Osteoblast (primary cell): ENCODE results near the gene MERTK. TPM values are rescaled to one million over a fixed set of nuclear protein-coding genes. Genes with fewer than 3 reads are reported as not detected.

ENCODE experiments used
- DNase-seq: peaks from one replicate; pipeline ENCODE4 v3.0.0; 2011; ENCODE audit warnings: low spot score, mixed read lengths; ENCODE audit not compliant: insufficient read length; ENCODE audit errors: missing footprints
- H2AFZ ChIP-seq: 2 replicates; pipeline ENCODE4 v1.6.0; 2011; ENCODE audit warnings: mild to moderate bottlenecking, low read length
- H3K27ac ChIP-seq: 2 replicates; pipeline ENCODE4 v1.5.1; 2011; ENCODE audit warnings: mild to moderate bottlenecking, low read depth, low read length, moderate library complexity
- H3K27me3 ChIP-seq: 2 replicates; pipeline ENCODE4 v1.6.0; 2012; ENCODE audit warnings: mild to moderate bottlenecking, control low read depth, inconsistent platforms, low read length, moderate library complexity; ENCODE audit not compliant: insufficient read depth
- H3K36me3 ChIP-seq: 2 replicates; pipeline ENCODE4 v1.5.1; 2011; ENCODE audit warnings: mild to moderate bottlenecking, low read length, control low read depth, moderate library complexity; ENCODE audit not compliant: insufficient read depth
- H3K4me1 ChIP-seq: 2 replicates; pipeline ENCODE4 v1.5.1; 2011; ENCODE audit warnings: mild to moderate bottlenecking, low read length, control low read depth, moderate library complexity; ENCODE audit not compliant: insufficient read depth
- H3K4me2 ChIP-seq: 2 replicates; pipeline ENCODE4 v1.6.0; 2011; ENCODE audit warnings: mild to moderate bottlenecking, low read length; ENCODE audit not compliant: insufficient read depth
- H3K4me3 ChIP-seq: fragments of 200-600 bp; sonication (generic); 3 replicates; pipeline ENCODE4 v1.5.1; 2012; ENCODE audit warnings: mild to moderate bottlenecking, low read length, inconsistent platforms; ENCODE audit not compliant: insufficient read depth
- H3K79me2 ChIP-seq: 2 replicates; pipeline ENCODE4 v1.6.0; 2012; ENCODE audit warnings: mild to moderate bottlenecking, low read length, control low read depth, inconsistent platforms; ENCODE audit not compliant: insufficient read depth
- H3K9me3 ChIP-seq: 2 replicates; pipeline ENCODE4 v1.5.1; 2011; ENCODE audit warnings: low read depth, low read length, control low read depth
- H4K20me1 ChIP-seq: 2 replicates; pipeline ENCODE4 v1.6.0; 2012; ENCODE audit warnings: mild to moderate bottlenecking, low read length, control low read depth; ENCODE audit not compliant: insufficient read depth
- small RNA-seq: library from RNA; depleted of rRNA; stranded (forward); fragments of <200 nt; gene quantifications from one replicate; pipeline ENCODE3, GENCODE V24; 2012
- total RNA-seq: library from RNA; depleted of rRNA; stranded (reverse); fragments of >200 nt; gene quantifications from 2 replicates; pipeline ENCODE4 v1.2.3, GENCODE V29; 2012
- TF ChIP-seq, protein P1 (sequence below): IDR thresholded peaks from 2 replicates; pipeline ENCODE4 v1.5.1; 2011; ENCODE audit warnings: mild to moderate bottlenecking, low read depth, low read length, moderate library complexity; ENCODE audit errors: extremely low read depth

MERTK gene
- total RNA-seq, 1 donor: 0.72 TPM

DNA sequence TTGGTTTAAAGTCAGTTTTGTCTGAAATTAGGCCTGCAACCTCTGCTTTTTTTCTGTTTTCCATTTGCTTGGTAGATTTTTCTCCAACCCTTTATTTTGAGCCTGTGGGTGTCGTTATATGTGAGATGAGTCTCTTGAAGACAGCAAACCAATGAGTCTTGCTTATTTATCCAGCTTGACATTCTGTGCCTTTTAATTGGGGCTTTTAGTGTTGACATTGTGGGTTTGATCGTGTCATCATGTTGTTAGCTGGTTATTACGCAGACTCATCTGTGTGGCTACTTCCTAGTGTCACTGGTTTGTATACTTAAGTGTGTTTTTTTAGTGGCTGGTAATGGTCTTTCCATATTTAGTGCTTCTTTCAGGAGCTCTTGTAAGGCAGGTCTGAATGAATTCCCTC lies 175.5 kb downstream of the MERTK start:
- Histone ChIP-seq H2AFZ (no peak overlapping the region), H4K20me1 (peaks cover 20% of the 10 kb centered on the region), H3K36me3 (peaks cover 31% of the 10 kb centered on the region), H3K9me3 (no peaks in the 10 kb centered on the region), H3K4me2 (no peak overlapping the region), H3K27me3 (no peaks in the 10 kb centered on the region), H3K4me1 (peaks cover 22% of the 10 kb centered on the region), H3K4me3 (no peak overlapping the region), H3K79me2 (peaks cover 43% of the 10 kb centered on the region), H3K27ac (no peak overlapping the region)
- TF ChIP-seq, protein P1, sequence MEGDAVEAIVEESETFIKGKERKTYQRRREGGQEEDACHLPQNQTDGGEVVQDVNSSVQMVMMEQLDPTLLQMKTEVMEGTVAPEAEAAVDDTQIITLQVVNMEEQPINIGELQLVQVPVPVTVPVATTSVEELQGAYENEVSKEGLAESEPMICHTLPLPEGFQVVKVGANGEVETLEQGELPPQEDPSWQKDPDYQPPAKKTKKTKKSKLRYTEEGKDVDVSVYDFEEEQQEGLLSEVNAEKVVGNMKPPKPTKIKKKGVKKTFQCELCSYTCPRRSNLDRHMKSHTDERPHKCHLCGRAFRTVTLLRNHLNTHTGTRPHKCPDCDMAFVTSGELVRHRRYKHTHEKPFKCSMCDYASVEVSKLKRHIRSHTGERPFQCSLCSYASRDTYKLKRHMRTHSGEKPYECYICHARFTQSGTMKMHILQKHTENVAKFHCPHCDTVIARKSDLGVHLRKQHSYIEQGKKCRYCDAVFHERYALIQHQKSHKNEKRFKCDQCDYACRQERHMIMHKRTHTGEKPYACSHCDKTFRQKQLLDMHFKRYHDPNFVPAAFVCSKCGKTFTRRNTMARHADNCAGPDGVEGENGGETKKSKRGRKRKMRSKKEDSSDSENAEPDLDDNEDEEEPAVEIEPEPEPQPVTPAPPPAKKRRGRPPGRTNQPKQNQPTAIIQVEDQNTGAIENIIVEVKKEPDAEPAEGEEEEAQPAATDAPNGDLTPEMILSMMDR: no peak
- no peak for DNase-seq

DNA sequence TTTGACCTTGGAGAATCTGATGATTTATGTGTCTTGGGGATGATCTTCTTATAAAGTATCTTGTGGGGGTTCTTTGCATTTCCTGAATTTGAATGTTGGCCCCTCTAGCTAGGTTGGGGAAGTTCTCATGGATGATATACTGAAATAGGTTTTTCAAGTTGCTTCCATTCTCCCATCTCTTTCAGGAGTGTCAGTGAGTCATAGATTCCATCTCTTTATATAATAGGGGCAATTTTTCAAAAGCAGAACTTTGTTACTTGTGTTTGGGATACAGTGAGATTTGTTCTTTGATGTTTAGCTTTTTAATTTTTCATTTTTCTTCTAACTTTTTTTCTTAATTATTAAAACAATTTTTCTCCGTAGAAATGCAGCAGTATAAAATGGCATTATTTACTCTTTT lies 176.1 kb downstream of the MERTK start:
- no peaks in the 10 kb centered on the region for H3K9me3 ChIP-seq
- no peak for DNase-seq
- H3K4me3 ChIP-seq: no peak overlapping the region
- TF ChIP-seq, protein P1: no peak
- H3K4me1 ChIP-seq: peaks cover 22% of the 10 kb centered on the region
- H3K27me3 ChIP-seq: no peaks in the 10 kb centered on the region
- H2AFZ ChIP-seq: no peak overlapping the region
- H4K20me1 ChIP-seq: peaks cover 20% of the 10 kb centered on the region
- no peak overlapping the region for H3K4me2 ChIP-seq
- H3K27ac ChIP-seq: no peak overlapping the region
- peaks cover 40% of the 10 kb centered on the region for H3K79me2 ChIP-seq
- peaks cover 26% of the 10 kb centered on the region for H3K36me3 ChIP-seq

DNA sequence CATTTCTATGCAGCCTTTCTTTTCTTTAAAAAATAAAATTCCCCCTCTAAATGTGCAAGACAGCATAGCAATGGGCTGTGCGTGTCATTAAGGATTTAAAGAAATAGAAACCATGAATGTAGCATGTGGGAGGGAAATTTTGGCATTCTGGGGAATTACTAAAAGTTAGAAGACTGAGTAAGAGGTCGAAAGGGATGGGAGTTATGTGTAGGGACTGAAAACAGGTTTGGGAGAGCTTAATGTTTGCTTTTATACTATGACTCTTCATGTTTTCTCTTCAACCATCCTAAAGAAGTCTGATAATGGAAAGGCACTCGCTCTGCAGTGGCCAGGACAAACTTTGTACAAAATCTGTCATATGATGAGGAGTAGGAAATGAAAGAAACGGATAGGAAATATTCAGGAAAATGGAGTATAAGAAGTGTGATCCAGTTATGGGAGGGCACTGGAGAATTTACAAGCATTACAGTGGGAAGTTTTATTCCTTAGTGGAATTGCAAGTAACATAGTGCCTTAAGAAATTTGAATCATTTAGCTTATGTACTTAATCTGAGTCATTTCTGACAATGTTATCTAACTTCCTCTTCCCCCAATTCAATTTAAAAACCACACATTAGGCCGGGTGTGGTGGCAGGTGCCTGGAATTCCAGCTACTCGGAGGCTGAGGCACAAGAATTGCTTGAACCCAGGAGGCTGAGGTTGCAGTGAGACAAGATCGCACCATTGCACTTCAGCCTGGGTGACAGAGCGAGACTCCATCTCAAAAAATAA lies 177.3 kb downstream of the MERTK start:
- Histone ChIP-seq H3K79me2 (peaks cover 36% of the 10 kb centered on the region), H3K4me2 (peak overlapping the region; percentile 23), H4K20me1 (peaks cover 20% of the 10 kb centered on the region), H3K36me3 (peaks cover 20% of the 10 kb centered on the region), H3K9me3 (no peaks in the 10 kb centered on the region), H2AFZ (no peak overlapping the region), H3K4me1 (peaks cover 22% of the 10 kb centered on the region), H3K27ac (no peak overlapping the region), H3K27me3 (no peaks in the 10 kb centered on the region), H3K4me3 (no peak overlapping the region)
- TF ChIP-seq, protein P1: no peak
- DNase-seq: peak; percentile 53

DNA sequence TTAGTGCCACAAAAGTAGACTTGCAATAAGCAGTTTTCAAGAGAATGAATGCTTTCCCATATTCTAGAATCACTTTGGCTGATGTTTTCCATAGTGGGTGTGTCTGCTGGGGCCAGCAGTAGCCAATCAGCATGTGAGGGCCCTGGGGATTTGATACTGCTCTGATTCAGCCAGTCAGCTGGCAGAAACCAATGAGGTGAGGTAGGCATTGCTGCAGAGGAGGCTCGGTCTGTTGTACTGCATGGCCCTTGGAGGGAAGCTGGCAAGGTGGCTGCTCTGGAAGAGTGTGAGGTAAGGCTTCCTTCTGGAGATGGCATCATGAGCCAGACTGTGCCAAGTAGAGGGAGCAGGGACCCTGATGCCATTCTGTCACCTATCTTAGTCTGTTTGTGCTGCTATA lies 179.4 kb downstream of the MERTK start:
- Histone ChIP-seq H4K20me1 (peaks cover 21% of the 10 kb centered on the region), H3K9me3 (no peaks in the 10 kb centered on the region), H3K79me2 (peaks cover 22% of the 10 kb centered on the region), H3K4me2 (no peak overlapping the region), H2AFZ (no peak overlapping the region), H3K27me3 (no peaks in the 10 kb centered on the region), H3K4me3 (no peak overlapping the region), H3K27ac (no peak overlapping the region), H3K4me1 (peaks cover 22% of the 10 kb centered on the region), H3K36me3 (peaks cover 34% of the 10 kb centered on the region)
- TF ChIP-seq, protein P1: no peak
- DNase-seq: peak; percentile 47

Small RNA genes lying within 50 kb of the gene (small RNA-seq; reads per million reads assigned to genes)
- gene RN7SL297P: not detected

Other genes starting within 250 kb of the MERTK start
- gene ANAPC1, start 14.4 kb upstream of the MERTK start, total RNA-seq: 48.1 and 50.1 TPM in 2 replicates
- gene TMEM87B, start 156.7 kb downstream of the MERTK start, total RNA-seq: 33.7 and 38.9 TPM in 2 replicates
- 5.3 and 5.8 TPM in 2 replicates for gene FBLN7, start 239.8 kb downstream of the MERTK start, total RNA-seq